CD4-positive, alpha-beta T cell treated with Interleukin-6 at 100 ng/mL for 8 hours (primary cell): ENCODE measurements around the gene IL3RA.

ENCODE experiments used
- DNase-seq: peaks from one replicate; pipeline ENCODE4 v3.0.0-alpha.2; 2020; ENCODE audit warnings: mixed read lengths, low spot score

IL3RA gene

DNA sequence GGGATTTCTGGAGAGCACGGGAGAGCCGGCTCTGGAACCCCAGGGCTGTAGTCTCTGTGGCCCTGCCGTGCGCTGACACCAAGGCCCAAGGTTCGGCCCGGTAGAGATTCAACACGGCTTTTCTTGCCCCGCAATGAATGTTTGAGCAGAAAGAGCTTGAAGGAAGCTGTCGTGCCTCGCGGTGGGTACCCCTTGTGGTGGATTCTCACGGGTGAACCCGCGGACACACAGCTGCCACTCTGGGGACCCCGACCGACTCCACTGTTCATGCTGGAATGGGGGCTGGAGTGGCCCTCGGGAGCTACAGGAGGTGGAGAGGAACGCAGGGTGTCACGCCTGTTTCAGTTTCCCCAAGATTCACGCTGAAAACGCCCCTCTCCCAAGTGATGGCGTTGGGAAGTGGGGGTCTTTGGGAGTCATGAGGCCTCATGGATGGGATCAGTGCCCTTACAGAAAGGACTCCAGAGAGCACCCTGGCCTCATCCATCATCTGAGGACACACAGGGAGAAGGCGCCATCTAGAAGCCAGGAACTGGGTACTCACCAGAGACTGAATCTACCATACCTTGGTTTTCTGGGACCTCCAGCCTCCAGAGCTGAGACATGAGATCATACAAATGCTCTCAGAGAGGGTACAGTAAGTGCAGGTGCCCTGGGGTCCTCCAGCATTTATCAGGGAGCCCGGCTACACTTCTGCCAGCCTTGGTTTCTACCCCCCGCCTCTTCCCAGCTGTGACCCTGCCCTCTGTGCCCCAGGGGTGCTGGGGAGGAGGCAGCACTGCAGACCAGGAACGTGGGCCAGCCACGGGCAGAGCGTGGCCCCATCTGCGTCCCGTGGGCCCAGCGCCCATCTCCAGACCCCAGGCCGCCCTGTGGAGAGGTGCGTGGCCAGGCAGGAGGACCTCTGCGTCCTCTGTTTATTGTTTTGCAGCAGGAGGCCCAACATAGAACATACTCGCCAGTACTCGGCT, 49.0 kb downstream of the IL3RA start:
- no peak for DNase-seq

- no peak for DNase-seq
Measured at GRCh38 chrX:1386338-1387127, 49.9 kb downstream of the IL3RA start.

GRCh38 chrX:1387141-1387776, 50.7 kb downstream of the IL3RA start:
- no peak for DNase-seq

- DNase-seq, result no peak
Measured at GRCh38 chrX:1388651-1389050, 52.1 kb downstream of the IL3RA start.

DNA sequence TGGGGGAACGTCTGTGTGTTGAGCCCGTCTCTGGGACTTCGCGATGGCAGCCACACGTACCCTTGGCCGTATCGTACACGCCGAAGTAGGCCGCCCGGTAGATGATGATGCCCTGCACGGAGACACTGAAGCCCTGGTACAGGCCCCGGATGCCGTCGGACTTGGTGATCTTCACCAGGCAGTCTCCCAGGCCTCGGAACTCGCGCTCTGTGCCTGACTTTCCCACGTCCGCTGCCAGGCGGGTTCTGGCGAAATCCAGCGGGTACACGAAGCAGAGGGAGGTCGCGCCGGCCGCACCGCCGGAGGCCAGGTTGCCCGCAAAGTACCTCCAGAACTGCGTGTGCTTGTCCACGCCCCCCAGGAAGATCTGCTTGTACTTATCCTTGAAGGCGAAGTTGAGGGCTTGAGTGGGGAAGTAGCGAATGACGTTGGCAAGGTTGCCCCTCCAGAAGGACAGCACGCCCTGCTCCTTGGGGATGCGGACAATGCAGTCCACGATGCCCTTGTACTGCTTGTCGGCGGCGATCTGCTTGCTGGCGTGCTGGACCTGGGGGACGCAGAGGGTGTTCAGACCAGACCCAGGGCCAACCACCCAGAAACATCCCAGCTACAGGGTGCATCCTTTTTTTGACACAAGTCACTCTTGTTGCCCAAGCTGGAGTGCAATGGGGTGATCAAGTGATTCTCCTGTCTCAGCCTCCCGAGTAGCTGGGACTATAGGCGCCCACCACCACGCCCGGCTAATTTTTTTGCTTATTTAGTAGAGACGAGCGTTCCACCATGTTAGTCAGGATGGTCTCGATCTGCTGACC, 52.8 kb downstream of the IL3RA start:
- no peak for DNase-seq

- DNase-seq, result no peak
Measured at GRCh38 chrX:1389993-1390285, 53.4 kb downstream of the IL3RA start.

GRCh38 chrX:1390621-1391369, 54.2 kb downstream of the IL3RA start:
- no peak for DNase-seq

DNA sequence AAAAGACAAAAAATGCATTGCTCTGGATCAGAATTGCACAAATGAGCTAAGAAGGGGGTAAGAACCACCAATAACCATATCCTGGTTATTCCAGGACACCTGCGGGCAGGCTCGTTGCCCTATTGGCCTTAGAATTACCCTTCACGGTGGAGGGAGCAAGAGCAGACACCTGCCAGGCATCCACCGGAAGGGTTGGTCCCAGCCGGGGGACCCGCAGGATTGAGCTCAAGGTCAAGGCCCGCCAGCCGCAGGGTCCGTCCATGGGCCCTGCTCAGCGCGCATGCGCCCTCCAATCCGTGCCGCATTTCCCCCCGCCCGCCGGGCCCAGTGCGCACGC, 54.8 kb downstream of the IL3RA start:
- no peak for DNase-seq

- DNase-seq, result peak; percentile 99
Measured at GRCh38 chrX:1391707-1392375, 55.3 kb downstream of the IL3RA start, which contains the start of gene SLC25A6. TSS of gene SLC25A6 (minus strand) at chrX:1392113. CDS start at chrX:1392009, 104 bp downstream.

DNA sequence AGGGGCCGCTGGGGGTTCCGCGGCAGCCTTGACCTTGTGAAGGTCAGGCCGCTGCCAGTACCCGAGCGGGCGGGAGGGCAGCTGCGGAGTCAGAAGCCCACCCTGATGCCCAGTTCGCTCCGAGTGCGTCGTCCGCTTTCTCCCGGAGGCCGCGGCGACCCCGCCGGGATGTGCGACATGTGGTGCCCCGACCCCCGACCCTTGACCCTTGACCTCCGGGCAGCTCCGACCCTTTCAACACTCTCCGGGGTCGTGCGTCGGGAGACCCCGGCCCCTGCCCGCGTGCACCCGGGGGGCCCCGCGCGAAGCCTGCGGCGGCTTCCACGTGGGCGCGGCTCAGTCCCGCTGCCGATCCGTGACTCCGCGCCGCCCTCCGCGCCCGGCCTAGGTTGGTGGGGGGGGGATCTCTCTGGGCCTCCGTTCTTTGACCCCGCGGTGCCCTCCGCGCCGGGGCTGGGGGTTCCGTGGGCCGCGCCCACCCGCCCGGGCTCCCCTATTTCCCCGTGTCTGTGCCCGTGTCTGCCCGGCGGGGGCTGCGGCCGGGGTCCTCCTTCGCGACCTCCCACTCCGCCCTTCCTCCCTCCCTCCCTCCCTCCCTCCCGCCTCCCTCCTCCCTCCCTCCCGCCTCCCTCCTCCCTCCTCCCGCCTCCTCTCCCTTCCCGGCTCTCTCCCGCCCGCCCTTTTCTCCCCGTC, 55.9 kb downstream of the IL3RA start:
- no peak for DNase-seq

- no peak for DNase-seq
Measured at GRCh38 chrX:1393871-1394615, 57.5 kb downstream of the IL3RA start.

DNA sequence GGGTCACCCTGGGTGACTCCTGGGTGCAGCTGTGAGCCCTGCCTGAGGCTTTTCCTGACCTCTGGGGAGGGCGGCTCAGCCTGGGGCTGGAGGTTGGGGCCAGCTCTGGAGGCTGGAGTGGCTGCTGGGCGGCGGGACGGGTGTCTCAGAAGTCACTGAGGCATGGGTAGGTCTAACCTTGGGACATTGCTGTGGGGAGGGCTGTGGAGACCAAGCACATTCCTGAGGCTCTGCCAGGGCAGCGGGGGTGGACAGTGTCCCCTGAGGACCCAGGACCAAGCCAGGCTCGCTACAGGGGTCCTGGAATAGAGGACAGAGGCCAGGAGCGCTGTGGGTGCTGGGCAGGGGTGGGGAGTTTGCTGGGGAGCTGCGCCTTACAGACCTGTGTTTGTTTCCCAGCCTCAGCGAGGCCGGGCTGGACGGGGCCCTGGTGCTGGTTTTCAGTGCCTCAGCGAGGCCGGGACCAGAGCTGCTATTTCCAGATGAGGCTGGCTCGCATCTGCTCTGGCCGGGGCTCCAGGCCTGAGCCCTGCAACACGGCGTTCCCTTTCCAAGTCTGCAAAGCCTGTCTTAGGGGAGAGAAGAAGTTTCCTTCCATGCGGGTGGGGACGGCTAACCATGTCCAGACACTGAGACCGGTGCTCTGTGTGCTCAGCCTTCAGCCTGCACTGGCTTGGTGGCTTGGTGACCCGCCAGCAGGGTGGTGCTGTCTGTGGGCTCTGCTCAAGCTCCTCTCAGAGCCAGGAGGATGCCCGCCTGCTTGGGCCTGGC, 58.3 kb downstream of the IL3RA start:
- no peak for DNase-seq

GRCh38 chrX:1395646-1396216, 59.1 kb downstream of the IL3RA start:
- DNase-seq, result no peak

DNA sequence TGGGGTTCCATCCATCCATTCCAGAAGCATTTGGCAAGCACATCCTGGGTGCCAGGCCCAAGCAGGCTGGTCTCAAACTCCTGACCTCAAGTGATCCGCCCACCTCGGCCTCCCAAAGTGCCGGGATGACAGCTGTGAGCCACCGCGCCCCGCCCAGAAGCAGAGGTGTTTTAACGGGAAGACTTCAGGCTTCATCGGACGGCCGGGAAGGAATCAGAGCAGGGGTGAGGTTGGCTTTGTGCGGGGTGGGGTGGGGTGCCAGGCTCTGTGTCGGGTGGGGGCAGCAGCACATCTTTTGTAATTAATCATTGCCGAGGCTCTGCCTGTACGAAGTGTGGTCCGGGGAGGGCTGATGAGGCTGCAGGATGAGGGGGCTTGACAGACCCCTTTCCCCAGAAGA, 60.4 kb downstream of the IL3RA start:
- DNase-seq, result no peak

- no peak for DNase-seq
Measured at GRCh38 chrX:1397441-1398270, 61.1 kb downstream of the IL3RA start.

DNA sequence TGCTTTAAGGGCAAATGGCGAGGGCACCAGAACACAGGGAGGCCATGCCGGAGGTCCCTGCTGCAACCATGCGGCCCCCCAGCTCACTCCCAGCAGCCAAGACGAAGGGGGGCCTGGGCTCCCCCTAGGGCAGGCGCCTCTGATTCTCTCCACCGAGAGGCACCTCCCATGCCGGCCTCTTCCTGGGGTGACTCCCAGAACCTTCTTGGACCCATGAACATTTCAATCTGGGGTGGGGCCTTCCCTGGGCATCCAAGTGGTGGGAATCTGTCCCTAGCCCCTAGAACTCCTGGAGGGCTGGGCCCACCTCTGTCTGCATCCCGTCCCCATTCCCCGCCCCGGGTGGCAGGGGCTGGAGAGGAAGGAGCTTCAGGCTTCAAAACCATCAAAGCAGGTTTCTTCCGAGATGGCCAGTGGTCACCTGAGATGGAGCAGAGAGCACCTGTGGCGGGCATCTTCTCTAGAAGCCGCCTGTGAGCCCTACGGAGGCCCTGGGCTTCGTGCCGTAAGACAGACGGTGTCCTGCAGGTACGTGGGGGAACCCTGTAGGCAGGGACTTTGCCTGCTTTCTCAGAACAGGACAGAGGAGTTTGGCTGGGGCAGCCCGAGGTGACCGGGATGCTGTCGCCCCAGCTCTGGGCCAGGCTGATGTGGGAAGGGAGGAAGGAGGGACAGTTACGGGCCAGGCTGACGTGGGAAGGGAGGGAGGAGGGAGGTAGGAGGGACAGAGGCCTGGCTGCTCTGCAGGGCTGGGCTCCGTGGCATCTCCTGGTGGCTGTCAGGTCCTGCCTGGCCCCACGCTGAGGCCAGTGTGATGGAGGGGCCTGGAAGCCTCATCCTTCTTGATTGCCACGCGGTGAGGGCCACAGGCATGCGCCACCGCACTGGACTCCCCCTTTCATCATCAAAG, 62.1 kb downstream of the IL3RA start:
- DNase-seq, result no peak
